K562 (cell line): ENCODE measurements around the gene LIN9. TPM values are rescaled to one million over a fixed set of nuclear protein-coding genes. Genes with fewer than 3 reads are reported as not detected.
A peak's percentile ranks its signal among the peaks of the same experiment; 100 is the strongest.

ENCODE experiments used
- CHCHD3 ChIP-seq: fragments of 250-450 bp; sonication (Bioruptor Pico); IDR thresholded peaks from 2 replicates; pipeline ENCODE4 v2.1.2; 2022; ENCODE audit warnings: mild to moderate bottlenecking
- GABPA ChIP-seq: fragments of 200-800 bp; sonication (Bioruptor generic); conservative IDR thresholded peaks from 2 replicates; pipeline ENCODE4 v1.6.1; 2016; ENCODE audit warnings: low read depth, missing genetic modification characterization, missing compliant biosample characterization
- HCFC1 ChIP-seq: IDR thresholded peaks from 2 replicates; pipeline ENCODE4 v1.6.1; 2012; ENCODE audit warnings: low read depth, low read length, improper control_type of control experiment
- HDAC3 ChIP-seq: fragments of 450-650 bp; IDR thresholded peaks from 2 replicates; pipeline ENCODE4 v1.6.1; 2018; ENCODE audit warnings: borderline replicate concordance, mild to moderate bottlenecking, moderate library complexity; ENCODE audit not compliant: partially characterized antibody
- KLF6 ChIP-seq: fragments of 250-450 bp; sonication (Bioruptor Pico); IDR thresholded peaks from 2 replicates; pipeline ENCODE4 v1.4.0; 2020; ENCODE audit warnings: mild to moderate bottlenecking, moderate library complexity, borderline replicate concordance
- L3MBTL2 ChIP-seq: fragments of 450-650 bp; IDR thresholded peaks from 2 replicates; pipeline ENCODE4 v1.6.1; 2016; ENCODE audit warnings: mild to moderate bottlenecking, moderate library complexity
- MAFG ChIP-seq: fragments of 450-650 bp; conservative IDR thresholded peaks from 2 replicates; pipeline ENCODE4 v1.6.1; 2016; ENCODE audit warnings: missing genetic modification characterization, missing compliant biosample characterization
- MCM5 ChIP-seq: fragments of 450-650 bp; IDR thresholded peaks from 2 replicates; pipeline ENCODE4 v1.6.1; 2016; ENCODE audit warnings: low read depth
- MTA1 ChIP-seq: fragments of 450-650 bp; IDR thresholded peaks from 2 replicates; pipeline ENCODE4 v1.6.1; 2017; ENCODE audit warnings: borderline replicate concordance
- MXI1 ChIP-seq: IDR thresholded peaks from 2 replicates; pipeline ENCODE4 v1.6.1; 2011; ENCODE audit warnings: low read depth, mild to moderate bottlenecking, improper control_type of control experiment, low read length
- NFIX ChIP-seq: fragments of 250-450 bp; sonication (Bioruptor Pico); IDR thresholded peaks from 2 replicates; pipeline ENCODE4 v1.4.0; 2020; ENCODE audit warnings: low read depth, mild to moderate bottlenecking, moderate library complexity
- RAD21 ChIP-seq, 2 experiments: fragments of 250-450 bp in 1 of 2; fragments of 450-650 bp in 1 of 2; sonication (Bioruptor Pico) in 1 of 2; formaldehyde crosslinking in 1 of 2; IDR thresholded peaks in 1 of 2; conservative IDR thresholded peaks in 1 of 2; 2 replicates each; pipeline versions ENCODE4 v1.4.0 to v1.8.0; 2020 to 2022; ENCODE audit warnings: mild to moderate bottlenecking in 2 of 2, moderate library complexity in 1 of 2
- SMAD1 ChIP-seq: fragments of 150-350 bp; IDR thresholded peaks from 2 replicates; pipeline ENCODE4 v1.6.1; 2014; ENCODE audit warnings: low read length, low read depth; ENCODE audit not compliant: partially characterized antibody
- TEAD4 ChIP-seq, 2 experiments: sonication (generic) in 1 of 2; formaldehyde crosslinking in 1 of 2; IDR thresholded peaks; 2 replicates each; pipeline versions ENCODE4 v1.6.1 to v1.8.0; 2012 to 2022; ENCODE audit warnings: borderline replicate concordance in 1 of 2, inconsistent platforms in 1 of 2, low read length in 1 of 2, mild to moderate bottlenecking in 1 of 2, missing genetic modification reagents in 1 of 2
- XRCC4 ChIP-seq: IDR thresholded peaks from one replicate; pipeline ENCODE4 v1.6.1; 2011; ENCODE audit not compliant: insufficient read depth, insufficient read length; ENCODE audit errors: extremely low read depth
- ZSCAN29 ChIP-seq: fragments of 450-650 bp; IDR thresholded peaks from 2 replicates; pipeline ENCODE4 v1.6.1; 2017
- polyA plus RNA-seq, 8 experiments: library from polyadenylated mRNA; depleted of rRNA in 4 of 8; stranded (reverse) in 5 of 8; unstranded in 3 of 8; fragments of >200 nt; fragmentation: Nextera tagmentation in 2 of 8; fragmentation: Illumina TruSeq in 1 of 8; extraction: Ambion mirVana in 2 of 8; extraction: Trizol in 1 of 8; gene quantifications; 2 replicates each; pipeline versions ENCODE4 v1.2.1 to v1.2.3, GENCODE V29; 2011 to 2014; ENCODE audit warnings: inconsistent platforms in 1 of 8, missing spikeins in 1 of 8
- total RNA-seq, 7 experiments: library from RNA; depleted of rRNA in 6 of 7; stranded (reverse); fragments of >200 nt in 6 of 7; fragmentation: Illumina TruSeq in 2 of 7; extraction: Trizol in 2 of 7; gene quantifications; 2 replicates each; pipeline versions ENCODE4 v1.2.1 to v1.2.3, GENCODE V29; 2011 to 2021; ENCODE audit warnings: low replicate concordance in 1 of 7
- TF ChIP-seq, protein P1 (sequence below): fragments of 450-650 bp; IDR thresholded peaks from 2 replicates; pipeline ENCODE4 v1.6.1; 2016; ENCODE audit warnings: low read depth
- TF ChIP-seq, protein P2 (sequence below): fragments of 450-650 bp; formaldehyde crosslinking; IDR thresholded peaks from 2 replicates; pipeline ENCODE4 v1.4.0; 2020; ENCODE audit warnings: mild to moderate bottlenecking, moderate library complexity

LIN9 gene
- total and polyA plus RNA-seq, 9 of the 15 experiments (the other 6 are each of a cell fraction or from before 2014, with no cell fraction given), result 18.8 to 33.0 (median 25.5) TPM

DNA sequence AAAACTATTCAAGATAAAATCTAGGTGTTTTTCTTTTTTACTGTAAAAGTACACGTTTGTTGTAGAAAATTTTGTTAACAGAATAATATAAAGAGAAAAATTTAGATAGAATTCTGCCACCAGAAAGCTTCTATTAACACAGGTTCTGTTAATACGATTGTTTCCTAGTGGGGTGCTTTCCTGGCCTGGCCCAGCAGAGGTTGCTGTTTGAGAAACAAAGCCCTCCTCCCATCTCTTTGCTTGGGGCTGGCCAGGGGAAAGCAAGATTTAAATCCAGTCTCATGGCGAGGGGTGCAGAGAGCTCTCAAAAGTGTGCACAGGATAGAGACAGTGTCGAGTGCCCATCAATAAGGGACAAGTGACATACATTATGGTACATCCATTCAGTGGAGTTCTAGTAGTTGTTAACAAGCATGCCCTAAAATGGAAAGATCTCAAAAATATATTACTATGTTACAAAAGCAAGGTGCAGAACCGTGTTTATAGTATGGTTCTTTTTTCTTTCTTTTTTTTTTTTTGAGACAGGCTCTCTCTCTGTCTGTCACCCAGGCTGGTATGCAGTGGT is 107.9 kb downstream of the LIN9 start (continued):
- TF ChIP-seq, protein P1, sequence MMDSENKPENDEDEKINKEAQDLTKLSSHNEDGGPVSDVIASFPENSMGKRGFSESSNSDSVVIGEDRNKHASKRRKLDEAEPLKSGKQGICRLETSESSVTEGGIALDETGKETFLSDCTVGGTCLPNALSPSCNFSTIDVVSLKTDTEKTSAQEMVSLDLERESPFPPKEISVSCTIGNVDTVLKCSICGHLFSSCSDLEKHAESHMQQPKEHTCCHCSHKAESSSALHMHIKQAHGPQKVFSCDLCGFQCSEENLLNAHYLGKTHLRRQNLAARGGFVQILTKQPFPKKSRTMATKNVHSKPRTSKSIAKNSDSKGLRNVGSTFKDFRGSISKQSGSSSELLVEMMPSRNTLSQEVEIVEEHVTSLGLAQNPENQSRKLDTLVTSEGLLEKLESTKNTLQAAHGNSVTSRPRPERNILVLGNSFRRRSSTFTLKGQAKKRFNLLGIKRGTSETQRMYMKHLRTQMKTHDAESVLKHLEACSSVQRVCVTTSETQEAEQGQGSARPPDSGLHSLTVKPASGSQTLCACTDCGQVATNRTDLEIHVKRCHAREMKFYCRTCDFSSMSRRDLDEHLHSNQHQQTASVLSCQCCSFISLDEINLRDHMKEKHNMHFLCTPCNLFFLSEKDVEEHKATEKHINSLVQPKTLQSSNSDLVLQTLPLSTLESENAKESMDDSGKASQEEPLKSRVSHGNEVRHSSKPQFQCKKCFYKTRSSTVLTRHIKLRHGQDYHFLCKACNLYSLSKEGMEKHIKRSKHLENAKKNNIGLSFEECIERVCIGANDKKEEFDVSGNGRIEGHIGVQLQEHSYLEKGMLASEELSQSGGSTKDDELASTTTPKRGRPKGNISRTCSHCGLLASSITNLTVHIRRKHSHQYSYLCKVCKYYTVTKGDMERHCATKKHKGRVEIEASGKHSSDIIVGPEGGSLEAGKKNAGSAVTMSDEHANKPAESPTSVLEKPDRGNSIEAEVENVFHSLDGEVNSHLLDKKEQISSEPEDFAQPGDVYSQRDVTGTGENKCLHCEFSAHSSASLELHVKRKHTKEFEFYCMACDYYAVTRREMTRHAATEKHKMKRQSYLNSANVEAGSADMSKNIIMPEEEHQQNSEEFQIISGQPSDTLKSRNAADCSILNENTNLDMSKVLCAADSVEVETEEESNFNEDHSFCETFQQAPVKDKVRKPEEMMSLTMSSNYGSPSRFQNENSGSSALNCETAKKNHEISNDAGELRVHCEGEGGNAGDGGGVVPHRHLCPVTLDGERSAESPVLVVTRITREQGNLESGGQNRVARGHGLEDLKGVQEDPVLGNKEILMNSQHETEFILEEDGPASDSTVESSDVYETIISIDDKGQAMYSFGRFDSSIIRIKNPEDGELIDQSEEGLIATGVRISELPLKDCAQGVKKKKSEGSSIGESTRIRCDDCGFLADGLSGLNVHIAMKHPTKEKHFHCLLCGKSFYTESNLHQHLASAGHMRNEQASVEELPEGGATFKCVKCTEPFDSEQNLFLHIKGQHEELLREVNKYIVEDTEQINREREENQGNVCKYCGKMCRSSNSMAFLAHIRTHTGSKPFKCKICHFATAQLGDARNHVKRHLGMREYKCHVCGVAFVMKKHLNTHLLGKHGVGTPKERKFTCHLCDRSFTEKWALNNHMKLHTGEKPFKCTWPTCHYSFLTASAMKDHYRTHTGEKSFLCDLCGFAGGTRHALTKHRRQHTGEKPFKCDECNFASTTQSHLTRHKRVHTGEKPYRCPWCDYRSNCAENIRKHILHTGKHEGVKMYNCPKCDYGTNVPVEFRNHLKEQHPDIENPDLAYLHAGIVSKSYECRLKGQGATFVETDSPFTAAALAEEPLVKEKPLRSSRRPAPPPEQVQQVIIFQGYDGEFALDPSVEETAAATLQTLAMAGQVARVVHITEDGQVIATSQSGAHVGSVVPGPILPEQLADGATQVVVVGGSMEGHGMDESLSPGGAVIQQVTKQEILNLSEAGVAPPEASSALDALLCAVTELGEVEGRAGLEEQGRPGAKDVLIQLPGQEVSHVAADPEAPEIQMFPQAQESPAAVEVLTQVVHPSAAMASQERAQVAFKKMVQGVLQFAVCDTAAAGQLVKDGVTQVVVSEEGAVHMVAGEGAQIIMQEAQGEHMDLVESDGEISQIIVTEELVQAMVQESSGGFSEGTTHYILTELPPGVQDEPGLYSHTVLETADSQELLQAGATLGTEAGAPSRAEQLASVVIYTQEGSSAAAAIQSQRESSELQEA, result no peak
- TF ChIP-seq MXI1 (no peak), L3MBTL2 (no peak), KLF6 (no peak), MAFG (tag) (no peak), MCM5 (no peak), RAD21 (CRISPR knock-in tag; conservative IDR thresholded peaks at IDR 0.05 in 1 of 2, IDR thresholded peaks at IDR 0.05 in 1 of 2) (peak; percentile 50 to 79), XRCC4 (no peak), CHCHD3 (no peak), ZSCAN29 (no peak), NFIX (CRISPR knock-in tag) (no peak), TEAD4 (IDR thresholded peaks at IDR 0.05; ENCODE audit: low read length) (no peak), TEAD4 (CRISPR knock-in tag; IDR thresholded peaks at IDR 0.05; ENCODE audit: borderline replicate concordance) (no peak), MTA1 (no peak), HDAC3 (no peak), HCFC1 (no peak), GABPA (tag) (no peak), SMAD1 (no peak)
- TF ChIP-seq, protein P2, sequence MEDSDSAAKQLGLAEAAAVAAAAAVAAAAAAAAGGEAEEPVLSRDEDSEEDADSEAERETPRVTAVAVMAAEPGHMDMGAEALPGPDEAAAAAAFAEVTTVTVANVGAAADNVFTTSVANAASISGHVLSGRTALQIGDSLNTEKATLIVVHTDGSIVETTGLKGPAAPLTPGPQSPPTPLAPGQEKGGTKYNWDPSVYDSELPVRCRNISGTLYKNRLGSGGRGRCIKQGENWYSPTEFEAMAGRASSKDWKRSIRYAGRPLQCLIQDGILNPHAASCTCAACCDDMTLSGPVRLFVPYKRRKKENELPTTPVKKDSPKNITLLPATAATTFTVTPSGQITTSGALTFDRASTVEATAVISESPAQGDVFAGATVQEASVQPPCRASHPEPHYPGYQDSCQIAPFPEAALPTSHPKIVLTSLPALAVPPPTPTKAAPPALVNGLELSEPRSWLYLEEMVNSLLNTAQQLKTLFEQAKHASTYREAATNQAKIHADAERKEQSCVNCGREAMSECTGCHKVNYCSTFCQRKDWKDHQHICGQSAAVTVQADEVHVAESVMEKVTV, result 0 out of 2 replicates have a peak, but pooled peaks have one; percentile 34
